IMR-90 (cell line): ENCODE measurements around the gene MAN1C1. TPM values are rescaled to one million over a fixed set of nuclear protein-coding genes. Genes with fewer than 3 reads are reported as not detected.

ENCODE experiments used
- ATAC-seq: fragments of 200-7000 bp; cut with Tn5 transposase; 2 replicates; pipeline ENCODE4 v1.9.1; 2020; ENCODE audit warnings: low read depth, mild to moderate bottlenecking, moderate library complexity
- BruUV-seq: library from RNA; stranded (reverse); fragments of 400-500 nt; replicated peaks from 2 replicates; lab custom pipeline; 2021; lab: Mats Ljungman, UMichigan
- CTCF ChIA-PET: fragments of 300-600 bp; formaldehyde crosslinking; extraction: SDS; loops from one replicate; lab custom pipeline; 2021; ENCODE audit warnings: antibody characterized with exemption; lab: Yijun Ruan, JAX
- POLR2A ChIA-PET: fragments of 300-600 bp; sonication (Branson Sonifier 250); formaldehyde crosslinking; loops from one replicate; lab custom pipeline; 2022; ENCODE audit warnings: antibody characterized with exemption; ENCODE audit not compliant: unreplicated experiment; lab: Charles Lee
- DNase-seq: peaks from one replicate; pipeline ENCODE4 v3.0.0; 2013
- H2AFZ ChIP-seq: replicated peaks from 2 replicates; pipeline ENCODE3; 2013; ENCODE audit warnings: low read length, mild to moderate bottlenecking; ENCODE audit not compliant: poor library complexity
- H2AK5ac ChIP-seq: 2 replicates; pipeline ENCODE4 v1.6.1; 2013; ENCODE audit warnings: low read depth, low read length, inconsistent platforms
- H2AK9ac ChIP-seq: replicated peaks from 2 replicates; pipeline ENCODE3; 2013; ENCODE audit warnings: mild to moderate bottlenecking, low read depth, low read length, moderate library complexity; ENCODE audit not compliant: poor library complexity
- H2BK120ac ChIP-seq: 2 replicates; pipeline ENCODE4 v1.6.1; 2013; ENCODE audit warnings: low read depth, low read length, inconsistent platforms
- H2BK15ac ChIP-seq: 3 replicates; pipeline ENCODE4 v1.6.1; 2013; ENCODE audit warnings: low read depth, low read length, inconsistent platforms
- H2BK20ac ChIP-seq: 2 replicates; pipeline ENCODE4 v1.6.1; 2013; ENCODE audit warnings: low read depth, mild to moderate bottlenecking, inconsistent platforms, low read length, moderate library complexity
- H2BK5ac ChIP-seq: 2 replicates; pipeline ENCODE4 v1.6.1; 2013; ENCODE audit warnings: mild to moderate bottlenecking, low read depth, low read length, inconsistent platforms; ENCODE audit not compliant: poor library complexity, severe bottlenecking
- H3K14ac ChIP-seq: replicated peaks from 2 replicates; pipeline ENCODE4 v1.6.1; 2013; ENCODE audit warnings: low read depth, low read length, inconsistent platforms
- H3K18ac ChIP-seq: 2 replicates; pipeline ENCODE4 v1.6.1; 2013; ENCODE audit warnings: low read depth, low read length, control low read depth
- H3K23ac ChIP-seq: 2 replicates; pipeline ENCODE4 v1.6.1; 2013; ENCODE audit warnings: low read depth, low read length, inconsistent platforms
- H3K27ac ChIP-seq: 2 replicates; pipeline ENCODE4 v1.5.1; 2013; ENCODE audit warnings: mild to moderate bottlenecking, control low read depth, low read length; ENCODE audit not compliant: insufficient read depth
- H3K27me3 ChIP-seq: 2 replicates; pipeline ENCODE4 v1.6.1; 2013; ENCODE audit warnings: low read length; ENCODE audit not compliant: control insufficient read depth, insufficient read depth
- H3K36me3 ChIP-seq: 2 replicates; pipeline ENCODE4 v1.6.1; 2013; ENCODE audit warnings: low read length, mixed read lengths; ENCODE audit not compliant: control insufficient read depth, insufficient read depth
- H3K4ac ChIP-seq: 2 replicates; pipeline ENCODE4 v1.6.1; 2013; ENCODE audit warnings: low read depth, low read length, inconsistent platforms
- H3K4me1 ChIP-seq: 2 replicates; pipeline ENCODE4 v1.6.1; 2013; ENCODE audit warnings: low read length, mixed read lengths; ENCODE audit not compliant: control insufficient read depth, insufficient read depth
- H3K4me2 ChIP-seq: 2 replicates; pipeline ENCODE4 v1.6.1; 2013; ENCODE audit warnings: low read depth, mild to moderate bottlenecking, control low read depth, low read length, moderate library complexity
- H3K4me3 ChIP-seq: 2 replicates; pipeline ENCODE4 v1.5.1; 2013; ENCODE audit warnings: low read depth, mild to moderate bottlenecking, control low read depth, low read length, moderate library complexity; ENCODE audit not compliant: insufficient read depth
- H3K56ac ChIP-seq: 2 replicates; pipeline ENCODE4 v1.6.1; 2013; ENCODE audit warnings: low read length, inconsistent platforms; ENCODE audit not compliant: insufficient read depth; ENCODE audit errors: extremely low read depth
- H3K79me1 ChIP-seq, 2 experiments: 2 replicates each; pipeline ENCODE4 v1.6.1; 2013; ENCODE audit warnings: low read length in 2 of 2, inconsistent platforms in 1 of 2, low read depth in 1 of 2
- H3K9ac ChIP-seq: 2 replicates; pipeline ENCODE4 v1.6.1; 2013; ENCODE audit warnings: low read depth, low read length, control low read depth
- H3K9me1 ChIP-seq: 2 replicates; pipeline ENCODE4 v1.6.1; 2013; ENCODE audit warnings: low read length, inconsistent platforms; ENCODE audit not compliant: insufficient read depth
- H3K9me3 ChIP-seq: 2 replicates; pipeline ENCODE4 v1.6.1; 2013; ENCODE audit warnings: low read length; ENCODE audit not compliant: control insufficient read depth, insufficient read depth
- H4K20me1 ChIP-seq: 2 replicates; pipeline ENCODE4 v1.6.1; 2013; ENCODE audit warnings: low read length, inconsistent platforms; ENCODE audit not compliant: insufficient read depth
- H4K5ac ChIP-seq: 2 replicates; pipeline ENCODE4 v1.6.1; 2013; ENCODE audit warnings: mild to moderate bottlenecking, low read depth, low read length, control low read depth
- H4K8ac ChIP-seq, 2 experiments: 2 replicates each; pipeline ENCODE4 v1.6.1; 2013; ENCODE audit warnings: low read depth in 2 of 2, low read length in 2 of 2, control low read depth in 1 of 2, inconsistent platforms in 1 of 2
- H4K91ac ChIP-seq: 2 replicates; pipeline ENCODE4 v1.6.1; 2013; ENCODE audit warnings: low read depth, low read length, inconsistent platforms; ENCODE audit not compliant: insufficient read depth
- BHLHE40 ChIP-seq: fragments of 150-350 bp; IDR thresholded peaks from 2 replicates; pipeline ENCODE4 v1.6.1; 2016; ENCODE audit warnings: mild to moderate bottlenecking, low read depth, low read length
- CEBPB ChIP-seq: IDR thresholded peaks from 2 replicates; pipeline ENCODE4 v1.6.1; 2012; ENCODE audit warnings: low read depth, low read length, improper control_type of control experiment
- CHD1 ChIP-seq: IDR thresholded peaks from 2 replicates; pipeline ENCODE4 v1.6.1; 2012; ENCODE audit warnings: low read depth, low read length, improper control_type of control experiment
- FOS ChIP-seq: fragments of 150-350 bp; IDR thresholded peaks from 2 replicates; pipeline ENCODE4 v1.6.1; 2016; ENCODE audit warnings: low read depth, low read length
- MAZ ChIP-seq: IDR thresholded peaks from 2 replicates; pipeline ENCODE4 v1.6.1; 2012; ENCODE audit warnings: low read depth, mild to moderate bottlenecking, low read length, improper control_type of control experiment, moderate library complexity, borderline replicate concordance
- NFE2L2 ChIP-seq: fragments of 150-350 bp; IDR thresholded peaks from 2 replicates; pipeline ENCODE4 v1.6.1; 2016; ENCODE audit warnings: low read depth, mild to moderate bottlenecking, low read length
- POLR2A ChIP-seq: IDR thresholded peaks from 2 replicates; pipeline ENCODE4 v1.6.1; 2012; ENCODE audit warnings: mild to moderate bottlenecking, low read depth, low read length
- RFX5 ChIP-seq: IDR thresholded peaks from 2 replicates; pipeline ENCODE4 v1.8.0; 2012; ENCODE audit warnings: low read depth, mild to moderate bottlenecking, low read length, moderate library complexity
- WGBS, 2 experiments: methylation state at CpG; one replicate each; pipeline versions ENCODE4 v1.1.5 to v1.1.7; 2013; ENCODE audit warnings: missing lambda C conversion rate in 2 of 2; ENCODE audit not compliant: insufficient read length in 1 of 2; ENCODE audit errors: extremely low coverage in 2 of 2; 5-methylcytosine and 5-hydroxymethylcytosine counted together
- dilution Hi-C: fragments of 300-500 bp; cut with HindIII; formaldehyde crosslinking; loops from one replicate; pipeline ENCODE4 v1.14.3; 2018; ENCODE audit warnings: low sequenced_read_pairs; ENCODE audit not compliant: unreplicated experiment
- in situ Hi-C: fragments of 300-500 bp; cut with MboI; formaldehyde crosslinking; loops from 3 replicates; pipeline ENCODE4 v1.14.3; 2019; ENCODE audit warnings: low sequenced_read_pairs, inconsistent platforms, mixed read lengths
- intact Hi-C: fragments of 100-400 bp; cut with micrococcal nuclease; formaldehyde crosslinking; loops from 2 replicates; pipeline ENCODE4 v1.10.0; 2022
- polyA plus RNA-seq, 3 experiments: library from polyadenylated mRNA; depleted of rRNA; stranded (reverse); fragments of >200 nt; gene quantifications; 2 replicates each; pipeline ENCODE4 v1.2.3, GENCODE V29; 2012; ENCODE audit warnings: low replicate concordance in 1 of 3
- total RNA-seq: library from RNA; depleted of rRNA; stranded (reverse); fragments of >200 nt; gene quantifications from 2 replicates; pipeline ENCODE4 v1.2.3, GENCODE V29; 2012

Gene MAN1C1
- total and polyA plus RNA-seq, 2 of the 4 experiments (the other 2 are of a cell fraction) = 3.2 to 11.3 TPM

- H4K20me1 ChIP-seq = peaks cover 11% of the 10 kb centered on the region
- H2AK9ac ChIP-seq = peak overlapping the region; percentile 38
- dilution Hi-C loops = no loop called here
- H3K9me1 ChIP-seq = peaks cover 9% of the 10 kb centered on the region
- H3K14ac ChIP-seq = no peak overlapping the region
- H2BK20ac ChIP-seq = no peak overlapping the region
- H3K4ac ChIP-seq = no peak overlapping the region
- no peak overlapping the region for H4K91ac ChIP-seq
- in situ Hi-C loops = loop anchor here (25.0 kb wide), 2 partner anchors 402 to 577 kb away; partner anchors contain the start of genes RHCE, RSRP1 and SYF2
- no peak overlapping the region for H4K8ac ChIP-seq
- BruUV-seq = no TSS peak
- no peaks in the 10 kb centered on the region for H3K9me3 ChIP-seq
- TF ChIP-seq RFX5 = no peak
- TF ChIP-seq CEBPB = no peak
- no peak for TF ChIP-seq FOS
- no peak for TF ChIP-seq POLR2A
- TF ChIP-seq MAZ = no peak
- TF ChIP-seq NFE2L2 = no peak
- TF ChIP-seq CHD1 = no peak
- no peak for TF ChIP-seq BHLHE40
- intact Hi-C loops = loop anchor here (10.0 kb wide), 1 partner anchor 569 kb away; the partner anchor contains the start of gene RSRP1
- DNase-seq = no peak
- H3K27ac ChIP-seq = no peak overlapping the region
- H3K56ac ChIP-seq = no peak overlapping the region
- peaks cover 5 to 24% of the 10 kb centered on the region in 2 experiments; a peak in 2 of 4 replicates for H3K79me1 ChIP-seq
- CTCF ChIA-PET = no interaction called here
- H2AK5ac ChIP-seq = no peak overlapping the region
- WGBS, 2 experiments = 80% methylated on average over 2 of the region's 24 CpGs; no CpG with 5 or more reads in 1 of the 2 experiments
- H2BK15ac ChIP-seq = no peak overlapping the region
- no peak overlapping the region for H3K9ac ChIP-seq
- no peak overlapping the region for H4K5ac ChIP-seq
- H3K18ac ChIP-seq = no peak overlapping the region
- no peak overlapping the region for H2BK120ac ChIP-seq
- ATAC-seq = no peak
- H3K4me2 ChIP-seq = no peak overlapping the region
- no peak overlapping the region for H2BK5ac ChIP-seq
- no peak overlapping the region for H3K4me3 ChIP-seq
- H2AFZ ChIP-seq = no peak overlapping the region
- H3K23ac ChIP-seq = no peak overlapping the region
- POLR2A ChIA-PET = no interaction called here
- no peaks in the 10 kb centered on the region for H3K27me3 ChIP-seq
- peaks cover 5% of the 10 kb centered on the region for H3K4me1 ChIP-seq
- H3K36me3 ChIP-seq = peaks cover 50% of the 10 kb centered on the region
Measured at GRCh38 chr1:25813734-25814471, 197.3 kb downstream of the MAN1C1 start.
